Measurements from ENCODE around the gene CAPSL. TPM values are rescaled to one million over a fixed set of nuclear protein-coding genes. Genes with fewer than 3 reads are reported as not detected.

The CAPSL gene
- total RNA-seq, 1 donor from 2014 or later = not detected

GRCh38 chr5:35921930-35922329 is 16.5 kb downstream of the CAPSL start:
- TF ChIP-seq CTCF (IDR thresholded peaks at IDR 0.05; ENCODE audit: insufficient read depth, low read length, severe bottlenecking) = no peak
- H3K36me3 ChIP-seq (ENCODE audit: control insufficient read depth, insufficient read depth, low read length) = no peaks in the 10 kb centered on the region
- FAIRE-seq (no peak), DNase-seq (ENCODE audit: low read depth) (no peak)
- H3K4me3 ChIP-seq (ENCODE audit: low read depth, low read length) = no peak overlapping the region
- no peaks in the 10 kb centered on the region for H3K27me3 ChIP-seq (ENCODE audit: control insufficient read depth, insufficient read depth, low read length)

GRCh38 chr5:35920890-35921289 is 17.5 kb downstream of the CAPSL start:
- no peak for DNase-seq (ENCODE audit: low read depth)
- no peak overlapping the region for H3K4me3 ChIP-seq (ENCODE audit: low read depth, low read length)
- no peak for TF ChIP-seq CTCF (IDR thresholded peaks at IDR 0.05; ENCODE audit: insufficient read depth, low read length, severe bottlenecking)
- FAIRE-seq = no peak
- H3K27me3 ChIP-seq (ENCODE audit: control insufficient read depth, insufficient read depth, low read length) = no peaks in the 10 kb centered on the region
- H3K36me3 ChIP-seq (ENCODE audit: control insufficient read depth, insufficient read depth, low read length) = no peaks in the 10 kb centered on the region

GRCh38 chr5:35919191-35919590 is 19.2 kb downstream of the CAPSL start:
- DNase-seq (ENCODE audit: low read depth) (peak; percentile 10), FAIRE-seq (no peak)
- Histone ChIP-seq H3K36me3 (ENCODE audit: control insufficient read depth, insufficient read depth, low read length) (no peaks in the 10 kb centered on the region), H3K4me3 (ENCODE audit: low read depth, low read length) (no peak overlapping the region), H3K27me3 (ENCODE audit: control insufficient read depth, insufficient read depth, low read length) (no peaks in the 10 kb centered on the region)
- no peak for TF ChIP-seq CTCF (IDR thresholded peaks at IDR 0.05; ENCODE audit: insufficient read depth, low read length, severe bottlenecking)

GRCh38 chr5:35908814-35909213 is 29.6 kb downstream of the CAPSL start:
- no peaks in the 10 kb centered on the region for H3K27me3 ChIP-seq (ENCODE audit: control insufficient read depth, insufficient read depth, low read length)
- TF ChIP-seq CTCF (IDR thresholded peaks at IDR 0.05; ENCODE audit: insufficient read depth, low read length, severe bottlenecking) = no peak

GRCh38 chr5:35908228-35908627 is 30.2 kb downstream of the CAPSL start:
- FAIRE-seq = no peak
- Histone ChIP-seq H3K27me3 (ENCODE audit: control insufficient read depth, insufficient read depth, low read length) (no peaks in the 10 kb centered on the region), H3K4me3 (ENCODE audit: low read depth, low read length) (no peak overlapping the region), H3K36me3 (ENCODE audit: control insufficient read depth, insufficient read depth, low read length) (no peaks in the 10 kb centered on the region)
- DNase-seq (ENCODE audit: low read depth) = no peak
- TF ChIP-seq CTCF (IDR thresholded peaks at IDR 0.05; ENCODE audit: insufficient read depth, low read length, severe bottlenecking) = no peak

More at GRCh38 chr5:35908814-35909213, 29.6 kb downstream of the CAPSL start:
- Histone ChIP-seq H3K36me3 (ENCODE audit: control insufficient read depth, insufficient read depth, low read length) (no peaks in the 10 kb centered on the region), H3K4me3 (ENCODE audit: low read depth, low read length) (no peak overlapping the region)
- no peak for FAIRE-seq
- DNase-seq (ENCODE audit: low read depth) = no peak

GRCh38 chr5:35904443-35905132 is 33.8 kb downstream of the CAPSL start:
- DNase-seq (ENCODE audit: low read depth) (no peak), FAIRE-seq (no peak)
- Histone ChIP-seq H3K4me3 (ENCODE audit: low read depth, low read length) (no peak overlapping the region), H3K36me3 (ENCODE audit: control insufficient read depth, insufficient read depth, low read length) (no peaks in the 10 kb centered on the region), H3K27me3 (ENCODE audit: control insufficient read depth, insufficient read depth, low read length) (no peaks in the 10 kb centered on the region)
- no peak for TF ChIP-seq CTCF (IDR thresholded peaks at IDR 0.05; ENCODE audit: insufficient read depth, low read length, severe bottlenecking)
